Hippocampal formation (tissue), 2 donors: ENCODE data around the gene MRTFB.
"Not testable (repeated sequence)": the region's sequence is repeated elsewhere in the genome, so short reads cannot be mapped to it uniquely, and the experiment has no call there.

Experiments used
- DNase-seq, 2 donors: peaks; one replicate each; lab custom pipeline; 2025; lab: John Stamatoyannopoulos, UW

The MRTFB gene

DNA sequence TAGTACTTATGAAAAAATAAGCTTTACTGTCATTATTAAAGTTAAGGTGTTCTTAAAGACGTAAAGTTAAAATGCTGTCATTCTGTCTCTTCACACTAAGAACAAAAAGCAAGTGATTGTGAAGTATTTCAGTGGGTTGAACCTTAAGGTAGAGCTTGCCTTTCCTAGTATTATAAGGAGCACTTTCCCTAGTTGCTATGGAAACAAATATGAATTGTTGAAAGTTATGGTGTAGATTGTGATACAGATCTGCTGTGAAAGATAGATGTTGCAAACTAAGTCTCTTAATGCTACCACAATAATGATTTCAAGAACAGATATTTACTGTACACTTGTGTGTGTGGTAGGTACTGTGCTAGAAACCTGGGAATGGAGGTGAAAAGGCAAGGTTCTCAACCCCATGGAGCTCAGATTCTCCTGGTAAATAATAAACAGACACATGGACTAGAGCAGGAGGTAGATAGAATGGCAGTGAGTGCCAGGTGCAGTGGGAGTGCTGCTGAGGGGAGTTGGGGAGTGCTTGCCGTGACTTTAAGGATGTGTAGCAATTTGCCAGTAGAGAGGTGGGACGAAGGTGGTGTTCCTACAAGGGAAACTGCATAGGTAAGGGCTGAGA lies 34.7 kb downstream of the MRTFB start:
- DNase-seq = no peak

DNA sequence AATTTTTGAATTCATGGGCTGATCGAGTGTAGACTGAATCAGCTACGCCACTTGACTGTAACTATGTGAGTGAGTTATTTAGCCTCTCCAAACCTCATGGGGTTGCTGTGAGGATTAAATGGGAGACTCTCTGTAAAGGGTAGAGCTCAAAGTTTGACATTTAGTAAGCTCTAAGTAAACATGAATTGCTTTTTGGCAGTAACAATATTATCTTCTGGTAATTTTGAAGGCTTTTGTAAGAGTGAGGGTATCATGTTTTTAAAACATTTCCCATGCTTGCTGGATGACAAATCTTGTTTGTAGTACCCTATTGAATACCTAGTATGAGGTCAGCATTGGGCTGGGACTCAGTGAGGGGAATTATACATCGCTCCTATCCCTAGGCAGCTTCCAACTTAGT lies 35.3 kb downstream of the MRTFB start:
- DNase-seq = no peak

DNA sequence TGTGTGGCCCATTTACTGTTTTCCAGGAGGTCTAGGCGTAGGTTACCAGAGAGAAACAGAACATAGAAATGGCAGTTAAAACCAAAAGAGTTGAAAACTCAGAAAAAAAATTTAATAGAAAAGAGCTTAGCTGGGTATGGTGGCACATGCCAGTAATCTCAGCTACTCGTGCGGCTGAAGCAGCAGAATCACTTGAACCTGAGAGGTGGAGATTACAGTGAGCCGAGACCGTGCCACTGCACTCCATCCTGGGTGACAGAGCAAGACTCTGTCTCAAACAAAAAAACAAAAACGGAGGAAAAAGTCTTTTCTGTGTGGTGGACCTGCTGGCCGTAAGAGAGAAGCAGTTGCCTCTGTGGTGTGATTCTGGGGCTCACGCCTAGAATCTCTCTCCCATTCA lies 35.8 kb downstream of the MRTFB start:
- DNase-seq = no peak

DNA sequence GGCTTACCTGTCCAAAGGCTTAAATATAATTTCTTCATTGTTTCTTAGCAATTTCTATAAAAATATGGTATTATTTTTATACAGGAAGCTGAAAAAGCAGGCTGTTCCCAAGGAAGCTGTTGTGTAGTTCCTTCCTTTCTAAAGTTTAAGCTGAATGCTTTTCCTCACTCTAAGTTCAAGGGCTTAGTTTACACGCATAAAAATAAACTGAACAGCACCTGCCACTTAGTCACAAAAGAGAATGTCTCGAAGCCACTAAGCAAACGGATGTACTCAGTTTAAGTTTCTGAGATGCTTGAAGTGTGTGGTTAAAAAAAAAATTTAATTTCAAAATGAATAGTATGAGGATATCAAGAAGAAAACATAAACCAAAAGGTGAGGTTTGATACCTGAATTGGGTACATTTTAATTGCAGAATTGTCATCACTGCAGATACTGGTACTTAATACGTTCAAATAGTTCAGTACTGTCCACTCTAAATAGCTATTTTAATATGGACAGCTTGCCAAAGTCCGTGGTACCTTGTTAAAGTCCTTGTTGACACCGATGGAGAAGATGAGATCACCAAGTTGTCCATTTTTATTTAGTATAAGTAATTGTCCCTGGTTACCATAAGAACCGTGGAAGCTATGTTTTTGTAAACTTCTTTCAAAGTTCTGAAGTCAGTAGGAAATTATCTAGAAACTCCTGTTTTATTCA lies 38.1 kb downstream of the MRTFB start:
- no peak for DNase-seq

DNA sequence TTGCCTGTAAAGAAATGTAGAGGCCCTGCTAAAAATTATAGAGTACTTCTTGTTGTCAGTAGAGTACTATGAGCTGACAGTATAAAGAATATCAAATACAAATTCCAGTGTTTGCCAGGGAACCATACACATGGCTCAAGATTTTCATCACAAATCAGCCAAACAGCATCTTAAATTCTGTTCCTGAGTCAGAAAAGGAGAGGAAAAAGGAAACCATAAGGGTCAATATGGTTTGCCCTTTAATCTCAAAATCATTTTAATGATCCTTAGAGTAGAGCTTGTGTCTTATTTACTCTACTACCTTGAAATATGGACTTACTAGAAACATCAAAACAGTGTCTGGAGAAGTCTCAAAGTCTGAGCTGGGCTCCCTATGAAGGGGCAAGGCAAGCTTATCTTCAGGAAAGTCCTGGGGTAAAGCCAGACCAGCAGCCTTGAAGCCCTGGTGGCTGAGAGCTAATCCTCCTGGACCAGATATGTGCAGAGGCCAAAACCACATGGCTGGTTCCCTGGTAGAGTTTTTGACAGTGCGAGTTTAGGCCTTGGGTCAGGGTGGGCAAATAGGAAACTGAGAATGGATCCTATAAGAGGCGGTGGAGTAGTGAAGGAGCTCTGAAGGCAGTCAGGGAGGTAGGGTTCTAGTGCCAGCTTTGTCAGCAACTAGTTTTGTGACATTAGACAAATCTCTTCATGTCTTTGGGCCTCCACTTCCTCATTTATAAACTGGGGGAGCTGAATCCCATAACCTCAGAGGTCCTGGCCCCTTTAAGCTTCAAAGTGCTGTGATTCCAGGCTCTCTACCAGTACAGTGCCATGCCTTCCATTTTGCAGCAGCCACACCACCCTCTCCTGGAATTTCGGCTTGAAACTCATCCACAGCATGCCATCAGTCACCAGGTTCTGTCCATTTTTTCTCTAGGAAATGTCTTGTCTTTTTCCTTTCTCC lies 38.9 kb downstream of the MRTFB start:
- DNase-seq = no peak

DNA sequence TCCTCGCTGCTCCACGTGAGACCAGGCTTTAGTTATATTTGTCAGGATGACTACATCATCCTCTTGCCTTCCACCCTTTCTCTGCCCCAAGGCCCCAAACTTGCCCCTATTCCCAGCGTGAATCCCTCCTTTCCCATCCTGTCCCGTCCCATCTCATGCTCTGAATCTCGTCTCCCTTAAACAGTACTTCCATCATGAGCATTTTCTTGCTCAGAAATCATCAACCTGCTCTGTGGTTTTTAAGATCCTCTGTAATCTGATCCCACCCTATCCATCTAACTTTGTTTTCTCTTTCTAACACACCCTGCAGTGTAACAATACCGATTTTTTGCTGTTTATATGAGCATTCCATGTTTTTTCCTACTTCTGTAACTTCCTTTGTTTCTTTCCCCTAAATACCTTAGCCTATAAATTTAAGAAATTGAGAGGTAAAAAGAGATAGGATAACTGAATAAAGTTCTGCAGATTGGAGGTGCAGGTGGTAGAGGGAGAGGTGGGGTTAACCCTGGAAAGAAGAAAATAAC lies 39.7 kb downstream of the MRTFB start:
- no peak for DNase-seq

DNA sequence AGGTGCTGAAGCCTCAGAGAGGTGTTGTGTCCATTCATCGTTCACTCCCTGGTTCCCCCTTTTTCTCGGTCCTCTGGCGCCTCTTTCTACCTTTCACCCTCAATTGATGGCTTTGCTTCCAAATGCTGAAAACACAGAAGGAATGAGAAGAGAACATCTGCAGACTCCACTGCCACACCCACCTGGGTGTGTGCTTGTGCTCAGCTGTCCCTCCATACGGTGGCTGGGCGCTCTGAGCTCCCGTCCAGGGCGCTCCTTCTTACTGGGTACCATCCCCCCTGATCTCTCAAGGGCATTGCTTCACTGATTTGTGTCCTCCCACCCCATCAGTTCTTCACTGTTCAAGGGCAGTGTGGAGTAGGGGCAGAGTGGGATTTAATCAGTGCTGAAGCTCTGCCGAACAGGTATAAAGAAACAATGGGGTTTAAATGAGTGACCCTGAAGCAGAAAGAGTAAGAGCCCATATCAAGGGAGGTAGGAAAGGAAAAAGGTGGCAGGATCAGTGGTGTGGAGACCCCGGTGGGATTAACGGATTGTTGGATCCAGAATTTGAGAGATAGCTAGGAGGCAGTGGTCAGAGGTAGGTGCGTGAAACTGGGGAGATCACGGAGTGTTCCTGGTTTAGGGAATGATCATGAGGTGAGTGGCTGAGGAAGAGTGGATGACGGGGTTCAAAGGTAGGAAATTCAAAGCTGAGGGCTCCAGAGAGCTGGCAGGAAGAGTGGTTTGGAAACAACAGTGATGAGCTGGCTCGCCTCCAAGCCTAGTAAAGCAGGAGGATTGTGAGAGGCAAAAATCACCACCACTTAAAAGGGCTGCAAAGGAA lies 40.8 kb downstream of the MRTFB start:
- peak in 1 of 2 donors; percentile 3 for DNase-seq

DNA sequence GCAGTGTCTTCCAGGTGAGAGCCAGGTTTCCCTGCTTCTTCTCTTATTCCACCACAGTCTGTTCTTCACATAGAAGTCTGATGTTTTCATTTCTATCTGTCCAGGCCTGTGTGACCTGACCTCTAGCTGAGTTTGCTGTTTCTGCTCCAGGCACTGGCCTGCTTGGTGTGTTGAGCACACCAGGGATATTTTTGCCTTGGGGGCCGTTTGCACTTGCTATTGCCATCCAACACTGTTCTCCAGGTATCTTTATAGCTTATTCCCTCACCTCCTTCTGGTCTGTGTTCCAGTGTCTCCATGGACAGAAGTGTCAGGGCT lies 41.4 kb downstream of the MRTFB start:
- no peak for DNase-seq

DNA sequence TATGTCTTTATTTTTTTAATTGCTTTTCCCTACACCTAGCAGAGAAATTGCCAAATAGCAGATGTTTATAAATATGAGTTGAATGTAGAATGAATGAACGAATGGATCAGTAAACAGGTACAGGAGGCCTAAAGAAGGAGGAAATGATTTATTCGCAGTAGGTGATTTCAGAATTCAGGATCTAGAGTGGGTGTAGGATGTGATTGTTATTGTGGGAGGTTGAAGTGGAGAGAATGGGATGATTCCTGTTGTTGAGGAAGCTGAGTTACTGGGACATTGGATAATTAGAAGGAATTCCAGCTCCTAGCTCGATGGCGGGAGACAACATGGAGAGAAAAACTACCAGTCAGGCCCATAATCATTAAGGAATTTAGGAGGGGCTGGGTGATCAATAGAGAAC lies 42.2 kb downstream of the MRTFB start:
- DNase-seq = no peak

DNA sequence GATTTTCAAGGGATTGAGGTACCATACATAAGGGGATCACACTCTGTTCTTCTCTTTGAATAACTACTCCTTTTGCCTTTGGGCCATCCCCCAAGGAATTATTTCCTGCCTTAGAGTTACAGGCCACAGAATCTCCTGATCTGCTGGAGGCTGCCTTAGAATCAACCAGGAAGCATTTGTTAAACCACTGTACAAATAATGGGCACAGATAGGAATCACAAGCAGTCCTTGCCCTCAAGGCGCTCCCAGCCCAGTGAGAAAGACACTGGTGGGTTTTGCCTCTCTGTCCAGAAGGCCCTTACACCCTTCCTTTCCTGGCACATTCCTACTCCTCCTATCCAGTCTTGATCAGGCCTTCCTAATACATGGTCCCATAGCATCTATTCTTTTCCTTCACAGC lies 45.9 kb downstream of the MRTFB start:
- DNase-seq = no peak

DNA sequence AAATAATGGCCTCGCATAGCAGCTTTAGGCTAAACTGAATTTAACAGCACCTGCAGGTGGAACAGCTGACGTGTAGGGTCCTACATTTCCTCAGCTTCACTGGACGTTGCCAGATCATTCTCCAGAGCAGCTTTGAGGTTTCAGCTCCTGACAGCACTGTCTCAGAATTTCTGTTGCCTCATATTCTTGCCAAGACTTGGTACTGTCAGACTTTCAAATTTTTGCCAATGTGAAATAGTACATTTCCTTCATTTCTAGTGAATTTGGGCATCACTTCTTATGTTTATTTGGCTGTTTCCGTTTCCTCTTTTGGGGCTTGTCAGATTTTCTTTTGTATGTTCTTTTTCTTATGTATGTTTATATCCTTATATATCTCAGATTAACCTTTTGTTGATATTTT lies 48.7 kb downstream of the MRTFB start:
- DNase-seq = no peak

DNA sequence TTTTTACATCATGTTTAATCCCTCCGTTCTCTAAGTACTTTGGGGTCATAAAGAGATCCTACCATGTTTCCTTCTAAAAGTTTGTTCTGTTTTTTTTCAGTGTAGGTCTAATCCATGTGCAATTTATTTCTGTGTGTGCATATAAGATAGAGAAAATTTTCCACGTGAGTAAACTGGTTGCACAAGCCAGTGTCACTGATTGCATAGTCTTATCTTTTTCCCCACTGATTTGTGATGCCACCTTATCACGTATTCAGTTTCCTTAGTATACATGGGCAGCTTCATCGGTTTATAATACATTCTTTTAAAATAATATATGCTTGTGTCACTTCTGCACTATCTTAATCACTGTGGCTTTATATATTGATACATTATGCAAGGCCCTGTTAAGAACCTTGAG lies 49.2 kb downstream of the MRTFB start:
- DNase-seq = no peak

DNA sequence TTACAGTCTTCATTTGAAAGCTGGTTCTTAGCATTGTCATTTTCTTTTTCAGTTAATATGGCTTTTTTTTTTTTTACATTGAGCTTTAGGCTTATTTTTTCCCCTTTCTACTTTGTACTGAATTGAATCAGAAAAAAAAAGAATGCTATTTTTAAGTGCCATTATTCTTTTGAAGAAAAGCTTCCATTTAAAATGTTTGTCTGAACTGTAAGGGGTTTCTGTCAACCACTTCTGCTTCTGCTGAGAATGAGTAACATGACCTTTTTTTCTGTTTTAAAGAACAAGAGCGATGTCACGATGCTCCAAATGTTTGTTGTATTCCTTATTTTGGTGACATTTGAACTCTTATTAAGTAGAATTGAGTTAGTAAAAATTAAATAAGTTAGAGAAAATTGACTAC lies 50.0 kb downstream of the MRTFB start:
- no peak for DNase-seq

DNA sequence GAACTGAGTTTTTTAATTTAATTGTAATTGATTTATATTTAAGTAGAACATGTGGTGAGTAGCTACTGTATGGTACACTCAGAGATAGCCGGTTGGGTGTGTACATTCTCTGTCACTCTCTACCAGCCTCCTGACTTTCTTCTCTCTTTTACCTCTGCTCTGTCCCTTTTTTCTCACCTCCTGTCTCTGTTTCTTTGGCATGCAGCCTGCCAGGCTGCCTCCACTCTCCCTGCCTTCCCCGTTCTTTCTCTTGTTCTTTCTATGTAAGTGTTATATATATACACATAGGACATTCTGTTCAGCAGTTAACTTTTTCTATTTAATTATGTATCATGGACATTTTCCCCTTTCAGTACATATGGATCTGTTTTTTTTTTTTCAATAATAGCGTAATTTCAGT lies 50.8 kb downstream of the MRTFB start:
- no peak for DNase-seq

DNA sequence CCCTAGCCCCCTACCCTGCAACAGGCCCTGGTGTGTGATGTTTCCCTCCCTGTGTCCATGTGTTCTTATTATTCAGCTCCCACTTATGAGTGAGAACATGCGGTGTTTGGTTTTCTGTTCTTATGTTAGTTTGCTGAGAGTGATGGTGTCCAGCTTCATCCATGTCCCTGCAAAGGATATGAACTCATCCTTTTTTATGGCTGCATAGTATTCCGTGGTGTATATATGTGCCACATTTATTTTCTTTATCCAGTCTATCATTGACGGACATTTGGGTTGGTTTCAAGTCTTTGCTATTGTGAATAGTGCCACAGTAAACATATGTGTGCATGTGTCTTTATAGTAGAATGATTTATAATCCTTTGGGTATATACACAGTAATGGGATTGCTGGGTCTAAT lies 51.3 kb downstream of the MRTFB start:
- not testable (repeated sequence) for DNase-seq

DNA sequence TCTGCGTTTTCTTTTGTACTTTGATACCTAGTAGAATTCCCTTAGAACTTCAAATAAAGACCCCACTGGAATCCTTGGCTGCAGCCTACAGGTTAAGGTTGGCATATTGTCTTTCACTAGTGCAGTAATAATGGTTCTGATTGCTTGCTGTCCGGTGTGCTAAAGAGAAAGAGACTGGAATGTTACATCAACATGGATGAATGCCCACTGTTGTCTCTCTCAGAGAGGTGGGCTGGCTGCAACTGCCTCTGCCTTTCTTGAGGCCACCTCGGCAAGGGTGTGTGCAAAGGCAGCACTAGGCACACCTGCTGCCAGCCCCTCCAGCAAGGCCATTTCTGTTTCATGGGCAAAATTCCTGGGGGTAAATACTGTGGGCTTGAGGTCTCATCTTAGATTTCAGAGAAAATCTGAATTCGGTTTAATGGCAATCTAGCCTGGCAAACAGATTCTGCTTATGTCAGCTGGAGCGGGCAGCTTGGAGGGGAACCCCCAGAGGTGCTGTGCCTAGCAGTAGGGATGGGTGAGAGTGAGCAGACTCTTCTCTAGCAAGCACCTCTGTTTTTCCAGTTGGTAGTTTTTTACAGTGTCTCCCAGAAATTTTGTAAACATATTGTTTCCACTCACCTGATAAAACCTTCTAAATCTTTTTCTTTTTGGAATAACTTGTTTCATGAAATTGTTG lies 54.0 kb downstream of the MRTFB start:
- no peak for DNase-seq

DNA sequence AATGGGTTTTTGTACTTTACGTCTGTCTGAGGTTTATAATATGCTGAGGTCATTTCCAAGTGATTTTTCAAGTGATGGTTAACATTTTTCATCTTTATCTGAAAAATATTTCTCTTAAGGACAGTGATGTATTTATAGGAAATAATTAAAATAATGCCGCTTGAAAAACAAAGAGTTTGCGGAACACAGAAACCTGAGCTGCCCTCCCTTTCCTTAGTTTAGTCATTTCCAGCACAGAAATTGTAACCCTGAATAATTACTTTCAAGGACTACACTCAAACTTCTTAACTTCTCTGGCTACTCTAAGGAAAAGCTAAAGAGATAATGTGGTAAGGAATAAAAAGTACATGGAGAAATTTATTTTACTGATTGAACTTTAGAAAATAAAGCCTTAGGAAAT lies 54.6 kb downstream of the MRTFB start:
- no peak for DNase-seq

DNA sequence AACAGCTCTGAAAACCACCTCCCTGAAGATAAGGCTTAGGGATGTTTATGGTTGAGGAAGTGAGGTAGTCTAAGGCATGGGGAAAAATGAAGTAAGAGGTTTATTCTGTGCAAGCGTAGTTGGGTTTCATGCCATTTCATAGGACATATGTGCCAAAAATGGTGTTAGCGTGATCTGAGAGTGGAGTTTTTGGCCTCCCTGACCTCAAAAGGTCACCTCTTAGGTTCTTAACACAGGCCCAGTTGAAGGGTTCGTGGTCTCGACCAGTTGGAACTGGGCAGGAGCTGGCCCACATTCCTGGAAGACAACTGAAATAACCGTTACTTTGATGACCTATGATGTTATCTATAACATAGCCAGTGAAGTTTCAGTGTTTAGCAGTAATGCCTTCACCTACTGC lies 57.0 kb downstream of the MRTFB start:
- DNase-seq = no peak

DNA sequence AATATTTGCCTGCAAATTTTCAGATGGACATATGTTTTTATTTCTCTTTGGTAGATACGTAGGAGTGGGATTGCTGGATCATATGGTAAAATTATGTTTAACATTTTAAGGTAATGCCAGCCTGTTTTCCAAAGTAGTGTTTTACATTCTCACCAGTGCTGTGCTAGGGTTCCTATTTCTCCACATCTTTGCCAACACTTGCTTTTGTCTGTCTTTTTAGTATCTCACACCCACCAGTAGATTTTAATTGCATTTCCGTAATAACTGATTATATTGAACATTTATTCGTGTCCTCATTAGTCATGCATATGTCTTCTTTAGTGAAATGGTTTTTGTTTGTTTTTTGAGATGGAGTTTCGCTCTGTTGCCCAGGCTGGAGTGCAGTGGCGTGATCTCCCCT lies 58.4 kb downstream of the MRTFB start:
- no peak for DNase-seq

DNA sequence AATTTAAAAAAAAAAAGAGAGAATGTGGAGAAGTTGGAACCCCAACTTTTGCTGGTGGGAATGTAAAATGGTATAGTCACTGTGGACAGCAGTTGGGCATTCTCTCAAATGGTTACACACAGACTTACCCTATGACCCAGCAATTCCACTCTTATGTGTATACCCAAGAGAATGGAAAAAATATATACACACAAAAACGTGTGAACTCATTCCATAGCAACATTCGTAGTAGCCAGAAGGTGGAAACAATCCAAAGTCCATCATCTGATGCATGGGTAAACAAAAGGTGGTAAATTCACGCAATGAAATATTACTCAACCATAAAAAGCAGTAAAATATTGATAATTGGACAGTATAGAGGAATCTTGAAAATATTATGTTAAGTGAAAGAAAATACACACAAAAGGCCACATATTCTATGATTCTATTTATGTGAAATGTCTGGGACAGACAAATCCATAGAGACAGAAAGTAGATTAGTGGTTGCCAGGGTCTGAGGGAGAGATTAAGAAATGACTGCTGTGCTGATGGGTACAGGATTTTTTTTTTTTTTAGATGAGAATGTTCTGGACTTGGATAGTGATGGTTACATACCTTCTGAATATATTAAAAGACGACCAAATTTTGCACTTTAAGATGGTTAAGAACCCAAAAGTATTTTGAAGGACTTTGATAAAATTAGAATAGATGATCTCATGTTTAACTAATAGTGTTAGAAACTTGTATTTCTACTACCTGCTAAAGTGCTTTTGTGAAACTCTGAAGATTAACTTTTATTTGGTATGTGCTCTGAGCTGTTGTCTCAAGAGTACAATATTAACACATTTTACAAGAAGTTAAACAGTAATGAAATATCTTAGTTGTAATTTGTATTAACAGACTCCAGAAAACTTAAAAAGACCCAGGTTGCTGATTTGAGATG lies 60.9 kb downstream of the MRTFB start:
- DNase-seq = no peak
